WTC11 (cell line): ENCODE results near the gene MTERF4. TPM values are rescaled to one million over a fixed set of nuclear protein-coding genes. Genes with fewer than 3 reads are reported as not detected.

Source experiments
- ATAC-seq: fragments of 200-7000 bp; cut with Tn5 transposase; 2 replicates; pipeline ENCODE4 v1.10.0; 2021; ENCODE audit warnings: mild to moderate bottlenecking, moderate library complexity
- CTCF ChIA-PET: fragments of 300-600 bp; sonication (Branson Sonifier 250); formaldehyde crosslinking; loops from one replicate; lab custom pipeline; 2021; ENCODE audit warnings: antibody characterized with exemption; lab: Charles Lee
- POLR2A ChIA-PET: fragments of 350-600 bp; sonication (Branson Sonifier 250); formaldehyde crosslinking; loops from one replicate; lab custom pipeline; 2021; ENCODE audit warnings: antibody characterized with exemption; lab: Charles Lee
- DNase-seq: peaks from one replicate; pipeline ENCODE4 v3.0.0; 2021; ENCODE audit warnings: low spot score
- H3K27ac Mint-ChIP-seq: 2 replicates; pipeline ENCODE4 v1.8.0; 2021; ENCODE audit warnings: mixed read lengths
- H3K27me3 Mint-ChIP-seq: 2 replicates; pipeline ENCODE4 v1.8.0; 2021; ENCODE audit warnings: low read depth, mild to moderate bottlenecking, moderate library complexity, mixed read lengths
- H3K36me3 Mint-ChIP-seq: 2 replicates; pipeline ENCODE4 v1.8.0; 2021; ENCODE audit warnings: mixed read lengths
- H3K4me1 Mint-ChIP-seq: 2 replicates; pipeline ENCODE4 v1.8.0; 2022; ENCODE audit warnings: mixed read lengths
- H3K4me3 Mint-ChIP-seq: 2 replicates; pipeline ENCODE4 v1.8.0; 2021; ENCODE audit warnings: mild to moderate bottlenecking, moderate library complexity, mixed read lengths
- H3K9me3 Mint-ChIP-seq: 2 replicates; pipeline ENCODE4 v1.8.0; 2021; ENCODE audit warnings: mixed read lengths
- ARID4B ChIP-seq: sonication (generic); formaldehyde crosslinking; IDR thresholded peaks from 2 replicates; pipeline ENCODE4 v1.8.0; 2023; ENCODE audit warnings: missing genetic modification reagents, mild to moderate bottlenecking, borderline replicate concordance
- ETV6 ChIP-seq: sonication (generic); formaldehyde crosslinking; IDR thresholded peaks from 2 replicates; pipeline ENCODE4 v1.8.1; 2022; ENCODE audit warnings: mild to moderate bottlenecking, missing genetic modification reagents
- FOXJ3 ChIP-seq: sonication (generic); formaldehyde crosslinking; IDR thresholded peaks from 2 replicates; pipeline ENCODE4 v1.9.0; 2021; ENCODE audit warnings: missing genetic modification reagents, mild to moderate bottlenecking, borderline replicate concordance
- GABPB1 ChIP-seq: sonication (generic); formaldehyde crosslinking; IDR thresholded peaks from 2 replicates; pipeline ENCODE4 v1.8.1; 2023; ENCODE audit warnings: mild to moderate bottlenecking, missing genetic modification reagents
- JUN ChIP-seq: sonication (generic); formaldehyde crosslinking; IDR thresholded peaks from 2 replicates; pipeline ENCODE4 v1.8.0; 2023; ENCODE audit warnings: mild to moderate bottlenecking, missing genetic modification reagents
- NFYB ChIP-seq: sonication (generic); formaldehyde crosslinking; conservative IDR thresholded peaks from 2 replicates; pipeline ENCODE4 v1.8.0; 2022; ENCODE audit warnings: low read depth, missing genetic modification reagents
- SMAD3 ChIP-seq: sonication (generic); formaldehyde crosslinking; IDR thresholded peaks from 2 replicates; pipeline ENCODE4 v1.8.0; 2022; ENCODE audit warnings: missing genetic modification reagents, mild to moderate bottlenecking, borderline replicate concordance
- SP1 ChIP-seq: sonication (generic); formaldehyde crosslinking; conservative IDR thresholded peaks from 2 replicates; pipeline ENCODE4 v1.8.1; 2022; ENCODE audit warnings: missing genetic modification reagents
- TP53 ChIP-seq: sonication (generic); formaldehyde crosslinking; IDR thresholded peaks from 2 replicates; pipeline ENCODE4 v1.8.1; 2023; ENCODE audit warnings: mild to moderate bottlenecking, missing genetic modification reagents
- ZNF512 ChIP-seq: sonication (generic); formaldehyde crosslinking; IDR thresholded peaks from 2 replicates; pipeline ENCODE4 v1.8.1; 2022; ENCODE audit warnings: missing genetic modification reagents, borderline replicate concordance
- total RNA-seq: library from RNA; stranded (reverse); gene quantifications from 3 replicates; pipeline ENCODE4 v1.2.3, GENCODE V29; 2021
- TF ChIP-seq, protein P1 (sequence below): sonication (generic); formaldehyde crosslinking; IDR thresholded peaks from 2 replicates; pipeline ENCODE4 v1.8.1; 2023; ENCODE audit warnings: mild to moderate bottlenecking, missing genetic modification reagents
- TF ChIP-seq, protein P2 (sequence below): sonication (generic); formaldehyde crosslinking; IDR thresholded peaks from 2 replicates; pipeline ENCODE4 v1.8.0; 2022; ENCODE audit warnings: mild to moderate bottlenecking, missing genetic modification reagents
- TF ChIP-seq, protein P3 (sequence below): sonication (generic); formaldehyde crosslinking; IDR thresholded peaks from 2 replicates; pipeline ENCODE4 v1.8.1; 2023; ENCODE audit warnings: mild to moderate bottlenecking, missing genetic modification reagents, moderate library complexity
- TF ChIP-seq, protein P4 (sequence below): fragments of 200-600 bp; IDR thresholded peaks from 2 replicates; pipeline ENCODE4 v1.8.0; 2022; ENCODE audit warnings: antibody characterized with exemption
- TF ChIP-seq, protein P5 (sequence below): sonication (generic); formaldehyde crosslinking; IDR thresholded peaks from 2 replicates; pipeline ENCODE4 v1.8.1; 2023; ENCODE audit warnings: mild to moderate bottlenecking, missing genetic modification reagents, moderate library complexity

The MTERF4 gene
- total RNA-seq, 1 experiment from 2014 or later: 23.3 TPM

- H3K4me3 Mint-ChIP-seq: no peak overlapping the region
- H3K27ac Mint-ChIP-seq: no peak overlapping the region
- CTCF ChIA-PET: no interaction called here
- no peaks in the 10 kb centered on the region for H3K4me1 Mint-ChIP-seq
- POLR2A ChIA-PET: no interaction called here
- DNase-seq: no peak
- H3K36me3 Mint-ChIP-seq: peaks cover 26% of the 10 kb centered on the region
- TF ChIP-seq, protein P1, sequence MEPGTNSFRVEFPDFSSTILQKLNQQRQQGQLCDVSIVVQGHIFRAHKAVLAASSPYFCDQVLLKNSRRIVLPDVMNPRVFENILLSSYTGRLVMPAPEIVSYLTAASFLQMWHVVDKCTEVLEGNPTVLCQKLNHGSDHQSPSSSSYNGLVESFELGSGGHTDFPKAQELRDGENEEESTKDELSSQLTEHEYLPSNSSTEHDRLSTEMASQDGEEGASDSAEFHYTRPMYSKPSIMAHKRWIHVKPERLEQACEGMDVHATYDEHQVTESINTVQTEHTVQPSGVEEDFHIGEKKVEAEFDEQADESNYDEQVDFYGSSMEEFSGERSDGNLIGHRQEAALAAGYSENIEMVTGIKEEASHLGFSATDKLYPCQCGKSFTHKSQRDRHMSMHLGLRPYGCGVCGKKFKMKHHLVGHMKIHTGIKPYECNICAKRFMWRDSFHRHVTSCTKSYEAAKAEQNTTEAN: no peak
- TF ChIP-seq SMAD3 (CRISPR knock-in tag) (no peak), FOXJ3 (no peak), ZNF512 (CRISPR knock-in tag) (no peak), TP53 (CRISPR knock-in tag) (no peak), ARID4B (no peak), GABPB1 (CRISPR knock-in tag) (no peak), SP1 (CRISPR knock-in tag) (no peak), JUN (CRISPR knock-in tag) (no peak), ETV6 (CRISPR knock-in tag) (no peak), NFYB (no peak)
- TF ChIP-seq, protein P2, sequence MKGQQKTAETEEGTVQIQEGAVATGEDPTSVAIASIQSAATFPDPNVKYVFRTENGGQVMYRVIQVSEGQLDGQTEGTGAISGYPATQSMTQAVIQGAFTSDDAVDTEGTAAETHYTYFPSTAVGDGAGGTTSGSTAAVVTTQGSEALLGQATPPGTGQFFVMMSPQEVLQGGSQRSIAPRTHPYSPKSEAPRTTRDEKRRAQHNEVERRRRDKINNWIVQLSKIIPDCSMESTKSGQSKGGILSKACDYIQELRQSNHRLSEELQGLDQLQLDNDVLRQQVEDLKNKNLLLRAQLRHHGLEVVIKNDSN (CRISPR knock-in tag): no peak
- TF ChIP-seq, protein P3, sequence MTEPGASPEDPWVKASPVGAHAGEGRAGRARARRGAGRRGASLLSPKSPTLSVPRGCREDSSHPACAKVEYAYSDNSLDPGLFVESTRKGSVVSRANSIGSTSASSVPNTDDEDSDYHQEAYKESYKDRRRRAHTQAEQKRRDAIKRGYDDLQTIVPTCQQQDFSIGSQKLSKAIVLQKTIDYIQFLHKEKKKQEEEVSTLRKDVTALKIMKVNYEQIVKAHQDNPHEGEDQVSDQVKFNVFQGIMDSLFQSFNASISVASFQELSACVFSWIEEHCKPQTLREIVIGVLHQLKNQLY: no peak
- TF ChIP-seq, protein P4, sequence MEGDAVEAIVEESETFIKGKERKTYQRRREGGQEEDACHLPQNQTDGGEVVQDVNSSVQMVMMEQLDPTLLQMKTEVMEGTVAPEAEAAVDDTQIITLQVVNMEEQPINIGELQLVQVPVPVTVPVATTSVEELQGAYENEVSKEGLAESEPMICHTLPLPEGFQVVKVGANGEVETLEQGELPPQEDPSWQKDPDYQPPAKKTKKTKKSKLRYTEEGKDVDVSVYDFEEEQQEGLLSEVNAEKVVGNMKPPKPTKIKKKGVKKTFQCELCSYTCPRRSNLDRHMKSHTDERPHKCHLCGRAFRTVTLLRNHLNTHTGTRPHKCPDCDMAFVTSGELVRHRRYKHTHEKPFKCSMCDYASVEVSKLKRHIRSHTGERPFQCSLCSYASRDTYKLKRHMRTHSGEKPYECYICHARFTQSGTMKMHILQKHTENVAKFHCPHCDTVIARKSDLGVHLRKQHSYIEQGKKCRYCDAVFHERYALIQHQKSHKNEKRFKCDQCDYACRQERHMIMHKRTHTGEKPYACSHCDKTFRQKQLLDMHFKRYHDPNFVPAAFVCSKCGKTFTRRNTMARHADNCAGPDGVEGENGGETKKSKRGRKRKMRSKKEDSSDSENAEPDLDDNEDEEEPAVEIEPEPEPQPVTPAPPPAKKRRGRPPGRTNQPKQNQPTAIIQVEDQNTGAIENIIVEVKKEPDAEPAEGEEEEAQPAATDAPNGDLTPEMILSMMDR: no peak
- TF ChIP-seq, protein P5, sequence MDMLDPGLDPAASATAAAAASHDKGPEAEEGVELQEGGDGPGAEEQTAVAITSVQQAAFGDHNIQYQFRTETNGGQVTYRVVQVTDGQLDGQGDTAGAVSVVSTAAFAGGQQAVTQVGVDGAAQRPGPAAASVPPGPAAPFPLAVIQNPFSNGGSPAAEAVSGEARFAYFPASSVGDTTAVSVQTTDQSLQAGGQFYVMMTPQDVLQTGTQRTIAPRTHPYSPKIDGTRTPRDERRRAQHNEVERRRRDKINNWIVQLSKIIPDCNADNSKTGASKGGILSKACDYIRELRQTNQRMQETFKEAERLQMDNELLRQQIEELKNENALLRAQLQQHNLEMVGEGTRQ (CRISPR knock-in tag): no peak
- TF ChIP-seq, all 79 proteins: peak for 0
- H3K27me3 Mint-ChIP-seq: no peaks in the 10 kb centered on the region
- ATAC-seq: no peak
- H3K9me3 Mint-ChIP-seq: peaks cover 10% of the 10 kb centered on the region
Measured at GRCh38 chr2:241122376-241123002, 20.4 kb upstream of the MTERF4 start.
